ENCODE measurements around the gene FADS3. TPM values are rescaled to one million over a fixed set of nuclear protein-coding genes. Genes with fewer than 3 reads are reported as not detected.

The FADS3 gene
- polyA plus RNA-seq, 3 donors: 16.7 to 22.2 (median 20.0) TPM

GRCh38 chr11:61903845-61904244 is 12.5 kb upstream of the FADS3 start:
- DNase-seq: no peak

GRCh38 chr11:61902313-61902712 is 11.0 kb upstream of the FADS3 start:
- no peak for DNase-seq

GRCh38 chr11:61901397-61901796 is 10.1 kb upstream of the FADS3 start:
- DNase-seq: no peak

GRCh38 chr11:61900251-61900650 is 8.9 kb upstream of the FADS3 start:
- no peak for DNase-seq

- DNase-seq: no peak
Observed at GRCh38 chr11:61899146-61899841, 7.9 kb upstream of the FADS3 start.

- no peak for DNase-seq
Observed at GRCh38 chr11:61898247-61898582, 6.9 kb upstream of the FADS3 start.

GRCh38 chr11:61897387-61898246 is 6.3 kb upstream of the FADS3 start:
- DNase-seq: no peak

- DNase-seq: no peak
Observed at GRCh38 chr11:61896665-61897386, 5.5 kb upstream of the FADS3 start.

- DNase-seq: no peak
Observed at GRCh38 chr11:61895718-61896059, 4.3 kb upstream of the FADS3 start.

GRCh38 chr11:61895046-61895717 is 3.8 kb upstream of the FADS3 start:
- DNase-seq: no peak

- no peak for DNase-seq
Observed at GRCh38 chr11:61893981-61894380, 2.6 kb upstream of the FADS3 start.

- DNase-seq: no peak
Observed at GRCh38 chr11:61892085-61892370, 683 bp upstream of the FADS3 start.

GRCh38 chr11:61890529-61891330 is 615 bp downstream of the FADS3 start:
- DNase-seq: no peak

- DNase-seq: no peak
Observed at GRCh38 chr11:61889831-61890230, 1.5 kb downstream of the FADS3 start.

GRCh38 chr11:61888590-61888989 is 2.8 kb downstream of the FADS3 start:
- no peak for DNase-seq

- no peak for DNase-seq
Observed at GRCh38 chr11:61887839-61888494, 3.4 kb downstream of the FADS3 start.

- DNase-seq: no peak
Observed at GRCh38 chr11:61886643-61887042, 4.7 kb downstream of the FADS3 start.

- no peak for DNase-seq
Observed at GRCh38 chr11:61885784-61886580, 5.4 kb downstream of the FADS3 start.

GRCh38 chr11:61885166-61885778 is 6.1 kb downstream of the FADS3 start:
- DNase-seq: no peak

GRCh38 chr11:61883947-61884346 is 7.4 kb downstream of the FADS3 start:
- DNase-seq: no peak
